GM12801 (cell line): Measurements from ENCODE around the gene TRIM66.

Source experiments
- TF ChIP-seq, protein P1 (sequence below): IDR thresholded peaks from one replicate; pipeline ENCODE4 v1.5.1; 2011; ENCODE audit warnings: control low read depth; ENCODE audit not compliant: insufficient read length; ENCODE audit errors: extremely low read depth

TRIM66 gene

GRCh38 chr11:8693010-8693551 lies 10.6 kb upstream of the TRIM66 start:
- TF ChIP-seq, protein P1, sequence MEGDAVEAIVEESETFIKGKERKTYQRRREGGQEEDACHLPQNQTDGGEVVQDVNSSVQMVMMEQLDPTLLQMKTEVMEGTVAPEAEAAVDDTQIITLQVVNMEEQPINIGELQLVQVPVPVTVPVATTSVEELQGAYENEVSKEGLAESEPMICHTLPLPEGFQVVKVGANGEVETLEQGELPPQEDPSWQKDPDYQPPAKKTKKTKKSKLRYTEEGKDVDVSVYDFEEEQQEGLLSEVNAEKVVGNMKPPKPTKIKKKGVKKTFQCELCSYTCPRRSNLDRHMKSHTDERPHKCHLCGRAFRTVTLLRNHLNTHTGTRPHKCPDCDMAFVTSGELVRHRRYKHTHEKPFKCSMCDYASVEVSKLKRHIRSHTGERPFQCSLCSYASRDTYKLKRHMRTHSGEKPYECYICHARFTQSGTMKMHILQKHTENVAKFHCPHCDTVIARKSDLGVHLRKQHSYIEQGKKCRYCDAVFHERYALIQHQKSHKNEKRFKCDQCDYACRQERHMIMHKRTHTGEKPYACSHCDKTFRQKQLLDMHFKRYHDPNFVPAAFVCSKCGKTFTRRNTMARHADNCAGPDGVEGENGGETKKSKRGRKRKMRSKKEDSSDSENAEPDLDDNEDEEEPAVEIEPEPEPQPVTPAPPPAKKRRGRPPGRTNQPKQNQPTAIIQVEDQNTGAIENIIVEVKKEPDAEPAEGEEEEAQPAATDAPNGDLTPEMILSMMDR, result no peak

GRCh38 chr11:8692417-8692816 lies 10.0 kb upstream of the TRIM66 start:
- TF ChIP-seq, protein P1, result no peak

- TF ChIP-seq, protein P1, result no peak
Observed at GRCh38 chr11:8691601-8692000, 9.1 kb upstream of the TRIM66 start.

DNA sequence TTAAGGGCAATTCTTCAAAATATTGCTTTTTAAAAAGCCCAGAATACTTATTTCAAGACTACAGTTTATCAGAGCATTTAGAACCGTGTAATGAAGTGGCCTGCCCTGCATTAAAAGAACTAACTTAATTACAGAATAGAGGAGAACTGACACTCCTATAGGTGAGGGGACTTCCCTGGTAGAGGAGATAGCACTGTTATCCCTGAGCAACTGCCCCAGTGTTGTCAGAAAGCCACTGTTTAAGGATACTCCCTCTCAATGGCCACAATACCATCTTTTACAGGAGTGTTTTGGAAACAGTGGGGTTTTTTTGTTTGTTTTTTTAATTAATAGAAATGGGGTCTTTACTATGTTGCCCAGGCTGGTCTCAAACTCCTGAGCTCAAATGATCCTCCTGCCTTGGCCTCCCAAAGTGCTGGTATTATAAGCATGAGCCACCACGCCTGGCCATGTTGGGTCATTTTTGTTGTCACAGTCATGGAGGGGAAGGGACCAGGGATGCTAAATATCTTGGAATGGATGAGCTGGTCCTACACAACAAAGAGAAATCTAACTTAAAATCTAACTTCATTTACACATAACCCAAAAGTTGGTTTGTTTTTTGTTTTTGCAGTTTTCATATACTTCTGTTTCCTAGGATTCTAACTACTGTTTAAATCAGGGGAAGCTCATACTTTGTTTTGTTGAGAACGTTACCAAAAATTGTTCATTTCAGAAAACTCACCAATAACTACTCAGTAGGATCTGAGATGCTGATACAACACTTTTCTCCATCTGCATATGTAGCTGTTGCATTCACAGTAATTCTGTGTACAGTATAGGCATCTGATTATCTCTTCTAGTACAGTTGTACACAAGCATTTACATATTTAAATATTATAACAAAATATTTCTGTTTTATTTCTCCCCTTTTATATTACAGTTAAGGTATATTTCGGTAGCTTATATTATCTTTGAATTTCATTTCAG lies 8.2 kb upstream of the TRIM66 start:
- TF ChIP-seq, protein P1, result no peak

- TF ChIP-seq, protein P1, result no peak
Observed at GRCh38 chr11:8689726-8690255, 7.3 kb upstream of the TRIM66 start.

GRCh38 chr11:8688414-8689362 lies 6.2 kb upstream of the TRIM66 start:
- TF ChIP-seq, protein P1, result no peak
